Keratinocyte (primary cell): Measurements from ENCODE around the gene COX7C.

Source experiments
- EZH2 ChIP-seq: IDR thresholded peaks from one replicate; pipeline ENCODE4 v1.6.1; 2012; ENCODE audit warnings: inconsistent platforms, mild to moderate bottlenecking, low read length, moderate library complexity
- TF ChIP-seq, protein P1 (sequence below), 3 experiments: IDR thresholded peaks in 1 of 3; conservative IDR thresholded peaks in 1 of 3; optimal IDR thresholded peaks in 1 of 3; 2 replicates in 2 of 3; 3 replicates in 1 of 3; pipeline versions ENCODE3 to v1.5.1; 2011; ENCODE audit warnings: low read length in 3 of 3, mild to moderate bottlenecking in 3 of 3, moderate library complexity in 2 of 3, control low read depth in 1 of 3, inconsistent platforms in 1 of 3; ENCODE audit not compliant: insufficient read depth in 2 of 3; ENCODE audit errors: extremely low read depth in 1 of 3

DNA sequence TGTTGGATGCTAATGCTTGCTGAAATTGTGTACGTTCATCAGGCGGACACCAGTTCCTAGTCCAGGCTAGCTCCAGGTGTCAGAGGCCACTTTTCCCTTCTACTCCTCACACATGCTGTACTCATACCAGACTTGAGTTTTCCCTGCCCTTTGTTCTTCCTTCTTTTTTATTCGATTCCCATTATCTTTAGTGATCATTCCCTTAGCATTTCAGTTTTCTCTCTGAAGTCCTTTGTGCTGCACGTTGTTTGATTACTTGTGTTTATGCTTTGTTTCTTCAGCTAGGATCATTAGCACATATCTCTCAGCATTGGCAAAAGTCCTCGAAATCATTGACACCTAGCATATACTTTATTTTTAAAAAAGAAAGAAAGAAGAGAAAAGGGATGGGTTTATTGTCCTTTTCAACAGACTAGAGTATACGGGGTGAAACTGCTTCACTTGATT, 409 bp upstream of the COX7C start:
- TF ChIP-seq, protein P1, sequence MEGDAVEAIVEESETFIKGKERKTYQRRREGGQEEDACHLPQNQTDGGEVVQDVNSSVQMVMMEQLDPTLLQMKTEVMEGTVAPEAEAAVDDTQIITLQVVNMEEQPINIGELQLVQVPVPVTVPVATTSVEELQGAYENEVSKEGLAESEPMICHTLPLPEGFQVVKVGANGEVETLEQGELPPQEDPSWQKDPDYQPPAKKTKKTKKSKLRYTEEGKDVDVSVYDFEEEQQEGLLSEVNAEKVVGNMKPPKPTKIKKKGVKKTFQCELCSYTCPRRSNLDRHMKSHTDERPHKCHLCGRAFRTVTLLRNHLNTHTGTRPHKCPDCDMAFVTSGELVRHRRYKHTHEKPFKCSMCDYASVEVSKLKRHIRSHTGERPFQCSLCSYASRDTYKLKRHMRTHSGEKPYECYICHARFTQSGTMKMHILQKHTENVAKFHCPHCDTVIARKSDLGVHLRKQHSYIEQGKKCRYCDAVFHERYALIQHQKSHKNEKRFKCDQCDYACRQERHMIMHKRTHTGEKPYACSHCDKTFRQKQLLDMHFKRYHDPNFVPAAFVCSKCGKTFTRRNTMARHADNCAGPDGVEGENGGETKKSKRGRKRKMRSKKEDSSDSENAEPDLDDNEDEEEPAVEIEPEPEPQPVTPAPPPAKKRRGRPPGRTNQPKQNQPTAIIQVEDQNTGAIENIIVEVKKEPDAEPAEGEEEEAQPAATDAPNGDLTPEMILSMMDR (optimal IDR thresholded peaks at IDR 0.05 in 1 of 3, IDR thresholded peaks at IDR 0.05 in 1 of 3, conservative IDR thresholded peaks at IDR 0.05 in 1 of 3; ENCODE audit: extremely low read depth in 1 of 3, insufficient read depth in 2 of 3, low read length in 3 of 3) = no peak
- no peak for TF ChIP-seq EZH2
